K562 (cell line): ENCODE results near the gene ITGAL. TPM values are rescaled to one million over a fixed set of nuclear protein-coding genes. Genes with fewer than 3 reads are reported as not detected.

Experiments
- ATAC-seq: fragments of 200-7000 bp; cut with Tn5 transposase; 3 replicates; pipeline ENCODE4 v1.9.1; 2020; ENCODE audit warnings: moderate library complexity
- BruUV-seq: library from RNA; stranded (reverse); fragments of 400-500 nt; replicated peaks from 2 replicates; lab custom pipeline; 2021; lab: Mats Ljungman, UMichigan
- CTCF ChIA-PET: fragments of 300-600 bp; formaldehyde crosslinking; extraction: SDS; loops from one replicate; lab custom pipeline; 2021; ENCODE audit warnings: low intra/inter-chr PET ratio; lab: Yijun Ruan, JAX
- POLR2A ChIA-PET: fragments of 300-600, 350-650 bp; sonication (Branson Sonifier 250); formaldehyde crosslinking; extraction: SDS; loops from one replicate; lab custom pipeline; 2021; ENCODE audit warnings: antibody characterized with exemption, inconsistent platforms; lab: Yijun Ruan, JAX
- DNase-seq, 4 experiments: peaks; one replicate each; pipeline versions ENCODE4 v3.0.0 to v3.0.0-alpha.2; 2011 to 2018; ENCODE audit warnings: low spot score in 3 of 4, mixed read lengths in 3 of 4; ENCODE audit errors: extremely low read depth in 1 of 4
- FAIRE-seq: peaks from 2 replicates; lab custom pipeline; 2011; peaks lifted over from hg19 to GRCh38; lab: Jason Lieb, UNC
- H2AFZ ChIP-seq: 2 replicates; pipeline ENCODE4 v1.6.0; 2011; ENCODE audit warnings: low read depth, low read length, control low read depth, inconsistent platforms
- H3K27ac ChIP-seq: fragments of 200-600 bp; 3 replicates; pipeline ENCODE4 v1.8.0; 2011; ENCODE audit warnings: low read depth, mild to moderate bottlenecking, control low read depth, inconsistent platforms, low read length, moderate library complexity, mixed read lengths; ENCODE audit errors: extremely low read depth
- H3K27me3 ChIP-seq, 2 experiments: fragments of 300-600 bp in 1 of 2; 2 replicates in 1 of 2; 3 replicates in 1 of 2; pipeline versions ENCODE4 v1.6.0 to v1.8.0; 2011; ENCODE audit warnings: inconsistent platforms in 2 of 2, low read length in 2 of 2, mild to moderate bottlenecking in 1 of 2, mixed read lengths in 1 of 2, moderate library complexity in 1 of 2; ENCODE audit not compliant: control insufficient read depth in 2 of 2, insufficient read depth in 2 of 2
- H3K36me3 ChIP-seq: fragments of 300-600 bp; 3 replicates; pipeline ENCODE4 v1.8.0; 2011; ENCODE audit warnings: mild to moderate bottlenecking, low read length, inconsistent platforms; ENCODE audit not compliant: control insufficient read depth, insufficient read depth
- H3K4me1 ChIP-seq, 2 experiments: fragments of 200-600 bp in 1 of 2; replicated peaks in 1 of 2; 2 replicates in 1 of 2; 3 replicates in 1 of 2; pipeline versions ENCODE4 v1.5.1 to v1.8.0; 2011; ENCODE audit warnings: inconsistent platforms in 2 of 2, low read length in 2 of 2, mild to moderate bottlenecking in 1 of 2, mixed read lengths in 1 of 2, moderate library complexity in 1 of 2; ENCODE audit not compliant: control insufficient read depth in 2 of 2, insufficient read depth in 2 of 2
- H3K4me2 ChIP-seq: 2 replicates; pipeline ENCODE4 v1.6.1; 2011; ENCODE audit warnings: low read length, control low read depth, inconsistent platforms, mixed read lengths; ENCODE audit not compliant: insufficient read depth
- H3K4me3 ChIP-seq: fragments of 200-600 bp; sonication (generic), shearing (Covaris generic); 2 replicates; pipeline ENCODE4 v1.5.1; 2016; ENCODE audit warnings: control low read depth, inconsistent platforms
- H3K79me2 ChIP-seq: fragments of 200-600 bp; 3 replicates; pipeline ENCODE4 v1.8.0; 2011; ENCODE audit warnings: low read length, inconsistent platforms; ENCODE audit not compliant: control insufficient read depth, insufficient read depth
- H3K9ac ChIP-seq, 2 experiments: 2 replicates each; pipeline versions ENCODE4 v1.6.0 to v1.6.1; 2011; ENCODE audit warnings: low read depth in 2 of 2, low read length in 2 of 2, control low read depth in 1 of 2, inconsistent platforms in 1 of 2, mild to moderate bottlenecking in 1 of 2, mixed read lengths in 1 of 2; ENCODE audit not compliant: insufficient read depth in 1 of 2
- H3K9me1 ChIP-seq: one replicate; pipeline ENCODE4 v1.6.0; 2011; ENCODE audit warnings: inconsistent platforms, mild to moderate bottlenecking, low read length, moderate library complexity; ENCODE audit not compliant: control insufficient read depth, insufficient read depth
- H3K9me3 ChIP-seq: replicated peaks from 2 replicates; pipeline ENCODE4 v1.5.1; 2011; ENCODE audit warnings: low read depth, low read length, inconsistent platforms; ENCODE audit not compliant: control insufficient read depth, insufficient read depth
- H4K20me1 ChIP-seq: replicated peaks from 2 replicates; pipeline ENCODE4 v1.6.1; 2011; ENCODE audit warnings: low read length, inconsistent platforms, mixed read lengths; ENCODE audit not compliant: control insufficient read depth, insufficient read depth
- NCOA2 ChIP-seq, 2 experiments: fragments of 450-650 bp; IDR thresholded peaks; 2 replicates each; pipeline ENCODE4 v1.6.1; 2018; ENCODE audit warnings: mild to moderate bottlenecking in 2 of 2, moderate library complexity in 1 of 2; ENCODE audit not compliant: partially characterized antibody in 2 of 2
- NFIC ChIP-seq: fragments of 450-650 bp; IDR thresholded peaks from 2 replicates; pipeline ENCODE4 v1.6.1; 2017; ENCODE audit warnings: mild to moderate bottlenecking, inconsistent platforms
- ZBTB33 ChIP-seq: sonication (generic); formaldehyde crosslinking; IDR thresholded peaks from 2 replicates; pipeline ENCODE4 v1.8.1; 2023; ENCODE audit warnings: mild to moderate bottlenecking, missing genetic modification reagents
- ZNF133 ChIP-seq: fragments of 250-450 bp; sonication (Bioruptor Pico); IDR thresholded peaks from 2 replicates; pipeline ENCODE4 v1.4.0; 2020; ENCODE audit warnings: mild to moderate bottlenecking
- ZNF707 ChIP-seq: fragments of 250-450 bp; sonication (Bioruptor Pico); conservative IDR thresholded peaks from 2 replicates; pipeline ENCODE4 v1.8.0; 2022; ENCODE audit warnings: inconsistent platforms, mild to moderate bottlenecking, moderate library complexity
- WGBS: fragments of 100-300 bp; shearing (Covaris generic); methylation state at CpG from one replicate; pipeline ENCODE4 v1.1.6; 2016; ENCODE audit warnings: low coverage, mixed read lengths; ENCODE audit not compliant: insufficient coverage; ENCODE audit errors: missing lambda C conversion rate; 5-methylcytosine and 5-hydroxymethylcytosine counted together
- in situ Hi-C: fragments of 300-500 bp; cut with MboI; formaldehyde crosslinking; loops from 4 replicates; pipeline ENCODE4 v1.15.0; 2018; ENCODE audit warnings: inconsistent platforms, mixed read lengths
- intact Hi-C: fragments of 100-400 bp; cut with micrococcal nuclease; formaldehyde crosslinking; loops from 2 replicates; pipeline ENCODE4 v1.14.2; 2022
- polyA plus RNA-seq, 8 experiments: library from polyadenylated mRNA; depleted of rRNA in 4 of 8; stranded (reverse) in 5 of 8; unstranded in 3 of 8; fragments of >200 nt; fragmentation: Nextera tagmentation in 2 of 8; fragmentation: Illumina TruSeq in 1 of 8; extraction: Ambion mirVana in 2 of 8; extraction: Trizol in 1 of 8; gene quantifications; 2 replicates each; pipeline versions ENCODE4 v1.2.1 to v1.2.3, GENCODE V29; 2011 to 2014; ENCODE audit warnings: inconsistent platforms in 1 of 8, missing spikeins in 1 of 8
- total RNA-seq, 7 experiments: library from RNA; depleted of rRNA in 6 of 7; stranded (reverse); fragments of >200 nt in 6 of 7; fragmentation: Illumina TruSeq in 2 of 7; extraction: Trizol in 2 of 7; gene quantifications; 2 replicates each; pipeline versions ENCODE4 v1.2.1 to v1.2.3, GENCODE V29; 2011 to 2021; ENCODE audit warnings: low replicate concordance in 1 of 7

Gene ITGAL
- total and polyA plus RNA-seq, 9 of the 15 experiments (the other 6 are each of a cell fraction or from before 2014, with no cell fraction given), result 0.01 to 0.53 TPM; not detected in 7

- Histone ChIP-seq H3K79me2 (peaks cover 16% of the 10 kb centered on the region), H3K27ac (no peak overlapping the region), H4K20me1 (no peaks in the 10 kb centered on the region), H3K36me3 (peaks cover 2% of the 10 kb centered on the region; the same call in 1 of the 3 replicates), H3K4me1 (peaks cover 13 to 39% of the 10 kb centered on the region in 2 experiments; a peak in 4 of 5 replicates), H2AFZ (no peak overlapping the region), H3K9ac (no peak overlapping the region; a peak in 1 of 4 replicates), H3K9me3 (no peaks in the 10 kb centered on the region), H3K4me3 (no peak overlapping the region), H3K4me2 (no peak overlapping the region), H3K9me1 (no peaks in the 10 kb centered on the region), H3K27me3 (no peaks in the 10 kb centered on the region)
- POLR2A ChIA-PET, result interaction anchor here (0.5 to 0.8 kb wide), 2 partner anchors 89 to 100 kb away, joined by 3 read pairs; no protein-coding TSS in a partner anchor
- no TSS peak for BruUV-seq
- intact Hi-C loops, result no loop called here
- CTCF ChIA-PET, result no interaction called here
- ATAC-seq (no peak), FAIRE-seq (no peak)
- TF ChIP-seq ZNF133 (CRISPR knock-in tag), result no peak
- no peak for TF ChIP-seq NCOA2 (IDR thresholded peaks at IDR 0.05; ENCODE audit: partially characterized antibody in 2 of 2)
- peak; percentile 73 for TF ChIP-seq ZBTB33 (CRISPR knock-in tag)
- TF ChIP-seq ZNF707, result no peak
- 0 out of 2 replicates have a peak, but pooled peaks have one; percentile 17 for TF ChIP-seq NFIC
- TF ChIP-seq, all 486 proteins: peak for 2
- in situ Hi-C loops, result no loop called here
- WGBS, result 94% methylated on average over 41 of the region's 46 CpGs
- no peak for DNase-seq
Measured at GRCh38 chr16:30561089-30561816, 88.7 kb downstream of the ITGAL start.
